Measurements from ENCODE around the gene CELSR1.

GRCh38 chr22:46406349-46406748, 131.1 kb downstream of the CELSR1 start:
- TF ChIP-seq CTCF (IDR thresholded peaks at IDR 0.05; ENCODE audit: low read length) (no peak), EZH2phosphoT487 (IDR thresholded peaks at IDR 0.05; ENCODE audit: low read length) (no peak)
